DND-41 (cell line): ENCODE measurements around the gene TSEN2.

Experiments
- ATAC-seq: fragments of 200-7000 bp; cut with Tn5 transposase; 3 replicates; pipeline ENCODE4 v1.9.1; 2021; ENCODE audit warnings: low read depth; ENCODE audit not compliant: insufficient read depth
- DNase-seq: peaks from one replicate; pipeline ENCODE4 v3.0.0-alpha.2; 2020
- H2AFZ ChIP-seq: 2 replicates; pipeline ENCODE4 v1.6.0; 2012; ENCODE audit warnings: low read depth, low read length
- H3K27ac ChIP-seq: 2 replicates; pipeline ENCODE4 v1.5.1; 2012; ENCODE audit warnings: low read length, inconsistent platforms
- H3K27me3 ChIP-seq: fragments of 200-600 bp; sonication (generic); 2 replicates; pipeline ENCODE4 v1.6.0; 2012; ENCODE audit warnings: low read length, mild to moderate bottlenecking, inconsistent platforms; ENCODE audit not compliant: insufficient read depth, poor library complexity
- H3K36me3 ChIP-seq: 2 replicates; pipeline ENCODE4 v1.5.1; 2012; ENCODE audit warnings: low read length, inconsistent platforms; ENCODE audit not compliant: insufficient read depth
- H3K4me1 ChIP-seq: 2 replicates; pipeline ENCODE4 v1.5.1; 2012; ENCODE audit warnings: mild to moderate bottlenecking, low read length; ENCODE audit not compliant: insufficient read depth
- H3K4me2 ChIP-seq: 2 replicates; pipeline ENCODE4 v1.6.0; 2012; ENCODE audit warnings: mild to moderate bottlenecking, moderate library complexity, low read length, inconsistent platforms; ENCODE audit not compliant: insufficient read depth
- H3K4me3 ChIP-seq, 2 experiments: fragments of 200-600 bp in 1 of 2; shearing (Covaris generic) in 1 of 2; 2 replicates each; pipeline ENCODE4 v1.5.1; 2012 to 2016; ENCODE audit warnings: inconsistent platforms in 2 of 2, low read length in 2 of 2, mild to moderate bottlenecking in 2 of 2, low read depth in 1 of 2, moderate library complexity in 1 of 2
- H3K79me2 ChIP-seq: 2 replicates; pipeline ENCODE4 v1.6.0; 2012; ENCODE audit warnings: low read length, inconsistent platforms; ENCODE audit not compliant: insufficient read depth
- H3K9ac ChIP-seq: 2 replicates; pipeline ENCODE4 v1.6.0; 2012; ENCODE audit warnings: low read depth, mild to moderate bottlenecking, inconsistent platforms, low read length, moderate library complexity
- H3K9me3 ChIP-seq: 2 replicates; pipeline ENCODE4 v1.5.1; 2012; ENCODE audit warnings: low read length, moderate library complexity, mild to moderate bottlenecking, inconsistent platforms; ENCODE audit not compliant: insufficient read depth, severe bottlenecking
- H4K20me1 ChIP-seq: 2 replicates; pipeline ENCODE4 v1.6.0; 2012; ENCODE audit warnings: low read length; ENCODE audit not compliant: insufficient read depth
- CTCF ChIP-seq: IDR thresholded peaks from 2 replicates; pipeline ENCODE4 v1.5.1; 2012; ENCODE audit warnings: borderline replicate concordance, low read length, moderate library complexity, mild to moderate bottlenecking; ENCODE audit not compliant: poor library complexity, severe bottlenecking; ENCODE audit errors: extremely low read depth
- EZH2 ChIP-seq: IDR thresholded peaks from 3 replicates; pipeline ENCODE4 v1.6.1; 2012; ENCODE audit warnings: borderline replicate concordance, low read depth, mild to moderate bottlenecking, moderate library complexity, low read length, inconsistent platforms; ENCODE audit not compliant: severe bottlenecking

Gene TSEN2

GRCh38 chr3:12487336-12487735, 3.1 kb downstream of the TSEN2 start:
- Histone ChIP-seq H3K27me3 (no peaks in the 10 kb centered on the region), H3K4me3 (no peak overlapping the region), H3K4me2 (0 out of 2 replicates have a peak overlapping the region, but pooled peaks have one; percentile 86), H3K27ac (no peak overlapping the region), H3K36me3 (peaks cover 45% of the 10 kb centered on the region; the same call in 1 of the 2 replicates), H3K4me1 (peaks cover 39% of the 10 kb centered on the region), H3K79me2 (peaks cover 50% of the 10 kb centered on the region), H2AFZ (no peak overlapping the region), H4K20me1 (no peaks in the 10 kb centered on the region), H3K9ac (no peak overlapping the region), H3K9me3 (no peaks in the 10 kb centered on the region)
- ATAC-seq: no peak
- no peak for DNase-seq
- TF ChIP-seq CTCF (no peak), EZH2 (no peak)

DNA sequence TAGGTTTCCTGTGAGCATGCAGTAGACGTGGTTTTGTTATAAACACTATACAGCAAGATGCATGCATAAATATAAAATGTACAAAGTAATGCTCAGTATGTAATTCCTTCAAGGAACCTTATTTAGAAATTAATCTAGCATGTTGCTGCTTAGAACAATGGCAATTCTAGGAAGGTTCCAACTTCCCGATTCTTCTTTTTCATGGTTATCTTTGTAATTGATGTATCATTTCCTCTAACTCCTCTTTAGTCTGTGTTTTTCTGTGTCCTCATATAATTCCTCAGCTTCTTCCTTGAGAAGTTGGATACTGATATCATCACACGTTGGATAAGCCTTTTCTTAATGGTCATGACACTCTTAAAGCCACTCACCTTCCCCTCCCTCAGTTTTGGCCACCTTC, 3.5 kb downstream of the TSEN2 start:
- Histone ChIP-seq H2AFZ (no peak overlapping the region), H3K9me3 (no peaks in the 10 kb centered on the region), H3K27me3 (no peaks in the 10 kb centered on the region), H3K27ac (no peak overlapping the region), H3K9ac (no peak overlapping the region), H3K4me2 (no peak overlapping the region), H3K79me2 (peaks cover 50% of the 10 kb centered on the region), H3K4me1 (peaks cover 36% of the 10 kb centered on the region), H3K4me3 (no peak overlapping the region), H3K36me3 (peaks cover 49% of the 10 kb centered on the region; the same call in 1 of the 2 replicates), H4K20me1 (no peaks in the 10 kb centered on the region)
- no peak for DNase-seq
- TF ChIP-seq CTCF: no peak
- no peak for TF ChIP-seq EZH2
- no peak for ATAC-seq

DNA sequence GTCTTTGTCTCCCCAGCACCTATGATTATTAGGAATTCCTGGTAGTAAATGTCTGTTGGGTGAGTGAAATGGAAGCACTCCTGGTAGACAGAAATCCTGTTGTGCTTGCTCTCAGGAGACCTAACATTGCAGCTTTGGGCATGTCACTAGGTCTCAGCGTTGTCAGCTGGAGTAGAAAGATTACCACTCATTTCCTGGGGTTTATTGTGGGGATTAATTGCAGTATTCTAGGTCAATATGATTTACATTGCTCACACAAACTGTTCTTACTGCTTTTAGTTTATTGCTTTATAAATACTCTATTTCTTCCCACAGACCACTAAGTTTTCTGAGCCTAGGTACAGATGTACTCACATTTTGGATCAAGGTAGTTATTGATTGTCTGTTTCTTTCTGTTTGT, 5.1 kb downstream of the TSEN2 start:
- no peak for ATAC-seq
- no peak for DNase-seq
- Histone ChIP-seq H3K4me3 (no peak overlapping the region), H3K9ac (no peak overlapping the region), H3K9me3 (no peaks in the 10 kb centered on the region), H3K36me3 (peaks cover 61% of the 10 kb centered on the region; the same call in 1 of the 2 replicates), H3K79me2 (peaks cover 42% of the 10 kb centered on the region), H3K27me3 (no peaks in the 10 kb centered on the region), H4K20me1 (no peaks in the 10 kb centered on the region), H3K4me1 (peaks cover 23% of the 10 kb centered on the region), H2AFZ (no peak overlapping the region), H3K27ac (no peak overlapping the region), H3K4me2 (no peak overlapping the region)
- TF ChIP-seq CTCF (no peak), EZH2 (no peak)

DNA sequence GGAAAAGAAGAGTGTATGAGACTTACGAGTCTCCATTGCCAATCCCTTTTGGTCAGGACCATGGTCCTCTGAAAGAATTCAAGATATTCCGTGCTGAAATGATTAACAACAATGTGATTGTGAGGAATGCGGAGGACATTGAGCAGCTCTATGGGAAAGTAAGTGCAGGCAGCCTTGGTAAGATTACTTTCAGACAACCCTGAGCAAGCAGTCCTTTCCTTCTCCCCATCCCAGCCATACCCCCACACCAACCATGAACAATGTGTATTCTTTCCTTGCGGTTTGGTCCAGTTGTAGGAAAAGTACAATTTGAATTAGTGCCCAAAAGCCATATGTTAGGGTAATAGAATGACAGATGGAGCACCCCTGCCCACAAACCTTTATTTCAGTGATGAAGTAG, 5.6 kb downstream of the TSEN2 start:
- ATAC-seq (no peak), DNase-seq (no peak)
- Histone ChIP-seq H3K79me2 (peaks cover 37% of the 10 kb centered on the region), H3K4me1 (peaks cover 22% of the 10 kb centered on the region), H3K4me2 (no peak overlapping the region), H2AFZ (no peak overlapping the region), H3K27me3 (no peaks in the 10 kb centered on the region), H3K27ac (no peak overlapping the region), H4K20me1 (no peaks in the 10 kb centered on the region), H3K9me3 (no peaks in the 10 kb centered on the region), H3K4me3 (no peak overlapping the region), H3K9ac (no peak overlapping the region), H3K36me3 (peaks cover 64% of the 10 kb centered on the region; the same call in 1 of the 2 replicates)
- no peak for TF ChIP-seq EZH2
- no peak for TF ChIP-seq CTCF
